ENCODE data around the gene LBH.

GRCh38 chr2:30300456-30301221 is 69.3 kb downstream of the LBH start:
- TF ChIP-seq, protein P1, sequence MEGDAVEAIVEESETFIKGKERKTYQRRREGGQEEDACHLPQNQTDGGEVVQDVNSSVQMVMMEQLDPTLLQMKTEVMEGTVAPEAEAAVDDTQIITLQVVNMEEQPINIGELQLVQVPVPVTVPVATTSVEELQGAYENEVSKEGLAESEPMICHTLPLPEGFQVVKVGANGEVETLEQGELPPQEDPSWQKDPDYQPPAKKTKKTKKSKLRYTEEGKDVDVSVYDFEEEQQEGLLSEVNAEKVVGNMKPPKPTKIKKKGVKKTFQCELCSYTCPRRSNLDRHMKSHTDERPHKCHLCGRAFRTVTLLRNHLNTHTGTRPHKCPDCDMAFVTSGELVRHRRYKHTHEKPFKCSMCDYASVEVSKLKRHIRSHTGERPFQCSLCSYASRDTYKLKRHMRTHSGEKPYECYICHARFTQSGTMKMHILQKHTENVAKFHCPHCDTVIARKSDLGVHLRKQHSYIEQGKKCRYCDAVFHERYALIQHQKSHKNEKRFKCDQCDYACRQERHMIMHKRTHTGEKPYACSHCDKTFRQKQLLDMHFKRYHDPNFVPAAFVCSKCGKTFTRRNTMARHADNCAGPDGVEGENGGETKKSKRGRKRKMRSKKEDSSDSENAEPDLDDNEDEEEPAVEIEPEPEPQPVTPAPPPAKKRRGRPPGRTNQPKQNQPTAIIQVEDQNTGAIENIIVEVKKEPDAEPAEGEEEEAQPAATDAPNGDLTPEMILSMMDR (IDR thresholded peaks at IDR 0.05; ENCODE audit: low read depth, low read length): no peak
- no peak for TF ChIP-seq EZH2phosphoT487 (IDR thresholded peaks at IDR 0.05; ENCODE audit: low read depth)

Measured in OCI-LY3 (cell line).